ENCODE measurements around the gene ROCK1. TPM values are rescaled to one million over a fixed set of nuclear protein-coding genes. Genes with fewer than 3 reads are reported as not detected.
"Not testable (repeated sequence)": the region's sequence is repeated elsewhere in the genome, so short reads cannot be mapped to it uniquely, and the experiment has no call there.

Gene ROCK1
- polyA plus RNA-seq (ENCODE audit: insufficient read depth in 1 of 5, insufficient read length in 5 of 5, low replicate concordance in 1 of 5) = 10 to 100 TPM; 54.8 to 92.5 (median 82.1) TPM
- long read RNA-seq, donor 1, partial matches to known transcripts = 0 of 2 reads
- long read RNA-seq, donor 1, other reads (novel, unspliced or antisense) = 0 of 2 reads
- long read RNA-seq, donor 2, full-length matches to known transcripts = 1 of 1 reads
- long read RNA-seq, donor 2, partial matches to known transcripts = 0 of 1 reads
- long read RNA-seq, donor 2, other reads (novel, unspliced or antisense) = 0 of 1 reads
- long read RNA-seq, donor 3, partial matches to known transcripts = 0 of 2 reads
- long read RNA-seq, donor 3, other reads (novel, unspliced or antisense) = 0 of 2 reads
- long read RNA-seq, donor 4 = 0 reads
- long read RNA-seq, donor 5, partial matches to known transcripts = 41 of 41 reads
- long read RNA-seq, donor 5, other reads (novel, unspliced or antisense) = 0 of 41 reads
- long read RNA-seq, donor 6, partial matches to known transcripts = 6 of 7 reads
- long read RNA-seq, donor 6, other reads (novel, unspliced or antisense) = 0 of 7 reads
- long read RNA-seq, donor 7, full-length matches to known transcripts = 2 of 12 reads
- long read RNA-seq, donor 7, partial matches to known transcripts = 10 of 12 reads
- long read RNA-seq, donor 7, other reads (novel, unspliced or antisense) = 0 of 12 reads
- long read RNA-seq, donor 8, full-length matches to known transcripts = 2 of 2 reads
- long read RNA-seq, donor 8, partial matches to known transcripts = 0 of 2 reads
- long read RNA-seq, donor 8, other reads (novel, unspliced or antisense) = 0 of 2 reads

DNA sequence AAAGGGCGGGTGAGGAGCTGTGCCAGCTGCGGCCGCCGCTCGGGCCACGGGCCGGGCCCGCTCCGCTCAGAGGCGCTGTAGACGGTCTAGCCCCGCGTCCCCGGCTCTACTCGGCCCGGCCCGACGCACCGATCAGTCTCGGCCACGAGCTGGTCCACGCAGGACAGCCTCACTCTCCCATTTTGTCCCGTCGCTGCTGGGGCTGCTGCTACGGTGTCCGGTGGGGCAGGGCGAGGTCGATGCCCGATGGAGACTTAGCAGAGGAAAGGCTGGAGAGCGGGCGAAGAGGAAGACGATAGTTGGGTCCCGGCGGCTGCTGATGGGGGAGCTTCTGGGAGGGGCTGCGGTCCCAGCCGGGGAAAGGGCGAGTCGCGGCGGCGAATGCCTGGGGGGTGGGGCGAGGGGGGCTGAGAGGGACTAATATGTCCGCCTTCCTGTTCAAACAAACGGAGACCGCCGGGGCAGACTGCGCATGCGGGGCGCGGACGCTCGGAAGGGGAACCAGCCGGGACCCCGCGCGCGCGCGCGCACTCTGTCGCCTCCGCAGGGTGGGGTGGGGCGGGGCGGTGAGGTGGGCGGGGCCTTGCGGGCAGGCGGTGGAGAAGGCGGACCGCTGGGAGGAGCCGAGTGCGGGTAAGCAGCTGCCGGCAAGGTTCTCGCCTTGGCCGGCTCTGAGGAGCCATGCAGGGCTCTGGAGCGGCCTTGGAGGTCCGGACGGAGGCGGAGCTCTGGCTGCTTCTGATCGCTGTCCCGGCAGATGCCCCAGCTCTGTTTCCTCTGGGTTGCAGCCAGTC is at the start of gene ROCK1:
Gene ROCK1 (minus strand): TSS at position 468 of the 794 bp plus-strand sequence. CDS start 903 bp downstream, outside the sequence.
- DNase-seq = peak; percentile 97 to 98

GRCh38 chr18:21155443-21155842 is 43.8 kb upstream of the ROCK1 start:
- DNase-seq = no peak

DNA sequence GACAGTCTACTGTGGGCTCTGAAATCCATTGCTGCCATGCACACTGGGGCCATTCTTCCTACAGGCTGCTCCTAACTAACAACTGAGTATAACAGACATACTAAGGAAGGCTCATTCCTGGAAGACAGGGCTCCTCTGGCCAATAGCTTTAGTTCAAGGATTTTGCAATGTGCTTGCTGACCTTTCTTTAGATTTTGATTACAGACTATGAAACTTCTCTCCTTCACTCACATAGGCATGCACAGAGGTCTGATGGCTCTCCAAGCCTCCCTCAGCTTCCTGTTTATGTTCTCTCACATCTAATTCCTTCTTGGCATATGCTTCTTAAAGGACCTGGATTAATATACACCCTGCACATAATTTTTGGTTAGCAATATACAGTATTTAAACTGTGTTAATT is 34.4 kb upstream of the ROCK1 start:
- DNase-seq = no peak

- DNase-seq = no peak
These were observed 33.8 kb upstream of the ROCK1 start for GRCh38 chr18:21145371-21145770.

DNA sequence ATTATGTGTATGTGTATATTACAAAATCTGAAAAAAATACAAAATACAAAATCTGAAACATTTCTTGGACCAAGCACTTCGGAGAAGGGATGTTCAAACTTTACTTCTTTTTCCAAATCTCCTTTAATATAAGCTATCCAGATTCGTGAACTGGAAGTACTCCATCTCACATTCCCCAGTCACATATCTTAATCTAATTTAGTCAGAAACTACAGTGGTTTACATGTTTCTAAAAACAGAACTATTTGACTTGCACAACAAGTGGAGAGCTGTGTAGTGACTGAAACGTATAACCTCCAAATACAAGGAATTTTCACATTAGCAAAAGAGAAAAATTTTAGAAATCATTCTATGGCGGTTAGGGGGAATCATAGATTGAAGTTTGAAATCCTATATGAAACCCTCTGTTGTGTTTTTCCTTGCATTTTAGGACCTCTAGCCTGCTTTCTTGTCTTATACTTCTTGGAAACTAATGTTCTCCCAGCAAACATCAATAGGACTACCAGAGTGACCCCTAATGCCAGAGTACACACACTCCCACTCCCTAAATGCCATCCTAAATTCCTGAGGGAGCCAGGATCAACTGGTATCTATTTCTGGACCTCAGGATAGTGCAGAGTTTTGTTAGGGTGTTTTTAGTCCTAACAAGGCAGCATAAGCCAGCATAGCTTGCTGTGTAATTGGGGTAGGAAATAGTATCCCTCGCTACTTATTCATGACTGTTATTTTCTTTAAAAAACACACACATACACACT is 30.2 kb upstream of the ROCK1 start:
- no peak for DNase-seq

- DNase-seq = not testable (repeated sequence)
These were observed 26.3 kb upstream of the ROCK1 start for GRCh38 chr18:21137719-21138488.

DNA sequence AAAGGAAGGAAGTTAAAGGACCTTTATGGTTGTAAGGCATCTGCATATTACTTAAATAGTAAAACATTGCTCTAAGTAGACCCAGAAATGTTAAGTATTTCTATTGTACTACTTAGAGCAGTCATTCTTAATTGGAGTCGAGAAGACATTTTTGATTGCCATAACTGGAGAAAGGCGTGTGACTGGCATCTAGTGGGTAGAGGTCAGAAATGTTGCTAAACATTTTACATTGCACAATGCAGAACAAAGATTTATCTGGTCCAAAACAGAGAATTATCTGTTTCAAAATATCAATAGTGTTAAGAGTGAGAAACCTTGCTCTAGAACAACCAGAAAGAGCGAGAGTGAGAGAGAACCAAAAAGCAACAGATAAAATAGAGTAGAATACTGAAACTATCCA is 23.3 kb upstream of the ROCK1 start:
- DNase-seq = no peak

GRCh38 chr18:21132398-21132918 is 20.8 kb upstream of the ROCK1 start:
- DNase-seq = no peak

- DNase-seq = no peak
These were observed 20.1 kb upstream of the ROCK1 start for GRCh38 chr18:21131698-21132227.

DNA sequence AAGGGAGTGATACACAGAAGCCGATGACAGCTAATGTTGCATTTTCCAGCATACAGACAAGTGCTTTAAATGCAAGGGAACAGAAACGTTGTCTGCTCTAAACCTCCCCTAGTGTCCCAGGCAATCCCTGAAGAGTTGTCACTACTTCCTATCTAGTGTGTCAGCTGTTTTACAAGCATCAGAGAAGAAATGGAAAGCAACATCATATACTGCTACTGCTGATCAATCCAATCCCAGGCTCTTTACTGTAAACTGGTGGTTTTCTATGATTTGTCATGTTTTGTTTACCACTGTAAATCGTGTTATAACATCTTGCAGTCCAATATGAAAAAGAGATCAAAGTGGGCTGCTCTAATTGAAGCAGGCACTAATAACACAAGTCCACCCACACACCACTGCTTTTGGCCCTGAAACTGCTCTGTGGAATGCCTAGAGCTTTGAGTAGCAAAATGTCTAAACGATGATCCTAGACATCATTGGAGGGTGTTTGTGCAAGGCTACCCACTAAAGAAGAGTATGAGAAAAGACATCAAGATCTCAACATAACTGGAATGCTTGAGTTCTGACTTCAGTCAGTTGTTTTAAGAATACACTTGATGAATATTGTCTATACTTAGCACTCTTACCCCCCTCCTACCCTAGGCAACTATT is 18.1 kb upstream of the ROCK1 start:
- DNase-seq = no peak

GRCh38 chr18:21123290-21123926 is 11.8 kb upstream of the ROCK1 start:
- no peak for DNase-seq

- no peak for DNase-seq
These were observed 7.2 kb upstream of the ROCK1 start for GRCh38 chr18:21118806-21119205.

DNA sequence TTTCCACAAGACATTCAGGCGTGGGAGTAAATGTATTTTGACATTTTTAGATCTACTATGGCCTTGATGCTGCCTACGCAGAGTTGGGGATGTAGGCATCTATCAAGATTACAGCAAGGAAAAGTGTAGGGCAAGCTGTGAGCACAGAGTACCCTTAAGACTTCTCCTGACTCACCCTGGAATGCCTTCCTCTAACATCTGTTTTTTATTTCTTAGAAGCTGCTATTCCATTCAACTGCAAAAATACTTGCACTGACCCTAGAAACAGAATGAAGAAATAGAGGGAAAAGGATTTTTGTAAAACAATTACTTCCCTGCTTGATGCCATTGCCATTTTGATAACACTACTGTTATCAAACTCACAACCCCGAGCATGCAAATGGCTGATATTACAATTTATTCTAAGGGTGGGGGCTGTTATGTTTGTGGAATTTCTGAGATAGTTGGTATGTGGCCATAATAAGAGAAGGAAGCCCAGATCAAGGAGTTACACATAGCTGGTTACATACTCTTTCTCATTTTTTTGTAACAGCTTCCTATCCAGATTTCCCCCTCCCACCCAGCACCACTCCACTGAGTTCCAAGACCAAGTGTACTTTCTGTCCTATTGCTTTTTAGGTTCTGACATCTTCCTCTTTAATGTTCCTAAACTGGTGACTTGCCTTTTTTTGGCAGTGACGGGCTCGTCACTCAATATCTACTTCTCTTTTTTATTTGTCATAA is 6.0 kb upstream of the ROCK1 start:
- no peak for DNase-seq

GRCh38 chr18:21115519-21116411 is 4.2 kb upstream of the ROCK1 start:
- DNase-seq = no peak

- DNase-seq = no peak
These were observed 1.0 kb upstream of the ROCK1 start for GRCh38 chr18:21112543-21113105.

GRCh38 chr18:21112140-21112473 is 494 bp upstream of the ROCK1 start:
- DNase-seq = no peak
